Neural crest cell (in vitro differentiated cells): ENCODE results near the gene SERPIND1. TPM values are rescaled to one million over a fixed set of nuclear protein-coding genes. Genes with fewer than 3 reads are reported as not detected.

Source experiments
- DNase-seq: peaks from one replicate; pipeline ENCODE4 v3.0.0; 2021; ENCODE audit warnings: low read depth, mixed read lengths, low spot score
- H3K27ac Mint-ChIP-seq: one replicate; pipeline ENCODE4 v1.8.0; 2021; ENCODE audit warnings: mild to moderate bottlenecking, mixed read lengths; ENCODE audit not compliant: unreplicated experiment
- H3K27me3 Mint-ChIP-seq: 2 replicates; pipeline ENCODE4 v1.8.0; 2021; ENCODE audit warnings: low read depth, mild to moderate bottlenecking, mixed read lengths
- H3K36me3 Mint-ChIP-seq: 2 replicates; pipeline ENCODE4 v1.8.0; 2021; ENCODE audit warnings: low read depth, mild to moderate bottlenecking, mixed read lengths
- H3K4me1 Mint-ChIP-seq: 2 replicates; pipeline ENCODE4 v1.8.0; 2021; ENCODE audit warnings: mixed read lengths
- H3K4me3 Mint-ChIP-seq: one replicate; pipeline ENCODE4 v1.8.0; 2021; ENCODE audit warnings: mild to moderate bottlenecking, mixed read lengths
- H3K9me3 Mint-ChIP-seq: 2 replicates; pipeline ENCODE4 v1.8.0; 2021; ENCODE audit warnings: mixed read lengths
- CTCF ChIP-seq: fragments of 200-600 bp; sonication (generic); conservative IDR thresholded peaks from 2 replicates; pipeline ENCODE4 v1.5.0; 2021; ENCODE audit warnings: antibody characterized with exemption, mild to moderate bottlenecking
- total RNA-seq: library from RNA; stranded (reverse); gene quantifications from 2 replicates; pipeline ENCODE4 v1.2.1, GENCODE V29; 2021

Gene SERPIND1
- total RNA-seq, 1 donor from 2014 or later = not detected

- H3K27me3 Mint-ChIP-seq = no peaks in the 10 kb centered on the region
- DNase-seq = no peak
- H3K36me3 Mint-ChIP-seq = peaks cover 38% of the 10 kb centered on the region
- H3K27ac Mint-ChIP-seq = no peak overlapping the region
- no peak overlapping the region for H3K4me3 Mint-ChIP-seq
- peaks cover 8% of the 10 kb centered on the region for H3K9me3 Mint-ChIP-seq
- H3K4me1 Mint-ChIP-seq = no peaks in the 10 kb centered on the region
- no peak for TF ChIP-seq CTCF
Observed at GRCh38 chr22:20740222-20740951, 33.5 kb upstream of the SERPIND1 start.

- no peak overlapping the region for H3K4me3 Mint-ChIP-seq
- peaks cover 36% of the 10 kb centered on the region for H3K36me3 Mint-ChIP-seq
- peaks cover 8% of the 10 kb centered on the region for H3K9me3 Mint-ChIP-seq
- no peaks in the 10 kb centered on the region for H3K4me1 Mint-ChIP-seq
- no peak overlapping the region for H3K27ac Mint-ChIP-seq
- no peak for DNase-seq
- no peak for TF ChIP-seq CTCF
- H3K27me3 Mint-ChIP-seq = no peaks in the 10 kb centered on the region
Observed at GRCh38 chr22:20741008-20741633, 32.8 kb upstream of the SERPIND1 start.

- Mint-ChIP-seq H3K9me3 (peaks cover 8% of the 10 kb centered on the region), H3K27ac (no peak overlapping the region), H3K4me1 (no peaks in the 10 kb centered on the region), H3K27me3 (no peaks in the 10 kb centered on the region), H3K36me3 (peaks cover 36% of the 10 kb centered on the region), H3K4me3 (peak overlapping the region; percentile 27)
- DNase-seq = no peak
- peak; percentile 72 for TF ChIP-seq CTCF
Observed at GRCh38 chr22:20741634-20742581, 32.0 kb upstream of the SERPIND1 start.

GRCh38 chr22:20742764-20743163, 31.1 kb upstream of the SERPIND1 start:
- no peaks in the 10 kb centered on the region for H3K27me3 Mint-ChIP-seq
- TF ChIP-seq CTCF = no peak
- no peaks in the 10 kb centered on the region for H3K4me1 Mint-ChIP-seq
- no peak for DNase-seq
- H3K9me3 Mint-ChIP-seq = peaks cover 8% of the 10 kb centered on the region
- H3K27ac Mint-ChIP-seq = no peak overlapping the region
- H3K4me3 Mint-ChIP-seq = no peak overlapping the region
- peaks cover 36% of the 10 kb centered on the region for H3K36me3 Mint-ChIP-seq

- H3K36me3 Mint-ChIP-seq = peaks cover 26% of the 10 kb centered on the region
- no peaks in the 10 kb centered on the region for H3K4me1 Mint-ChIP-seq
- no peak for DNase-seq
- H3K9me3 Mint-ChIP-seq = peaks cover 8% of the 10 kb centered on the region
- no peak overlapping the region for H3K4me3 Mint-ChIP-seq
- H3K27me3 Mint-ChIP-seq = no peaks in the 10 kb centered on the region
- TF ChIP-seq CTCF = no peak
- no peak overlapping the region for H3K27ac Mint-ChIP-seq
Observed at GRCh38 chr22:20744456-20744855, 29.5 kb upstream of the SERPIND1 start.
